HepG2 (cell line): ENCODE results near the gene CCDC57. TPM values are rescaled to one million over a fixed set of nuclear protein-coding genes. Genes with fewer than 3 reads are reported as not detected.

ENCODE experiments used
- AHR ChIP-seq: IDR thresholded peaks from 2 replicates; pipeline ENCODE4 v1.6.1; 2018; ENCODE audit warnings: missing genetic modification reagents, missing compliant biosample characterization
- KDM2A ChIP-seq: sonication (generic); formaldehyde crosslinking; IDR thresholded peaks from 2 replicates; pipeline ENCODE4 v1.4.0; 2020; ENCODE audit warnings: low read depth, missing genetic modification reagents, borderline replicate concordance
- KLF9 ChIP-seq: IDR thresholded peaks from 2 replicates; pipeline ENCODE4 v1.6.1; 2016; ENCODE audit warnings: low read depth
- MED1 ChIP-seq: sonication (generic); formaldehyde crosslinking; IDR thresholded peaks from 2 replicates; pipeline ENCODE4 v1.4.0; 2020; ENCODE audit warnings: missing genetic modification reagents
- MED13 ChIP-seq: sonication (generic); formaldehyde crosslinking; IDR thresholded peaks from 2 replicates; pipeline ENCODE4 v1.5.0; 2020; ENCODE audit warnings: missing genetic modification reagents
- PITX1 ChIP-seq: sonication (generic); formaldehyde crosslinking; IDR thresholded peaks from 2 replicates; pipeline ENCODE4 v1.5.1; 2020; ENCODE audit warnings: mild to moderate bottlenecking, missing genetic modification reagents
- RAD51 ChIP-seq: fragments of 450-650 bp; IDR thresholded peaks from 2 replicates; pipeline ENCODE4 v1.6.1; 2016; ENCODE audit warnings: borderline replicate concordance
- TBL1XR1 ChIP-seq: fragments of 150-350 bp; IDR thresholded peaks from 2 replicates; pipeline ENCODE4 v1.6.1; 2014; ENCODE audit warnings: borderline replicate concordance, low read length; ENCODE audit not compliant: partially characterized antibody
- TCF7 ChIP-seq: sonication (generic); IDR thresholded peaks from 2 replicates; pipeline ENCODE4 v1.6.1; 2016; ENCODE audit warnings: antibody characterized with exemption, low read depth
- U2AF2 ChIP-seq: fragments of 200-400 bp; formaldehyde crosslinking; IDR thresholded peaks from 2 replicates; pipeline ENCODE4 v1.6.1; 2017; ENCODE audit warnings: low read depth, mild to moderate bottlenecking, low read length
- ZFAT ChIP-seq: sonication (generic); formaldehyde crosslinking; conservative IDR thresholded peaks from 2 replicates; pipeline ENCODE4 v1.8.1; 2023; ENCODE audit warnings: missing genetic modification reagents, inconsistent platforms
- ZKSCAN8 ChIP-seq: IDR thresholded peaks from 2 replicates; pipeline ENCODE4 v1.6.1; 2016; ENCODE audit warnings: borderline replicate concordance, missing genetic modification reagents, missing compliant biosample characterization
- ZMYM2 ChIP-seq: sonication (generic); formaldehyde crosslinking; IDR thresholded peaks from 2 replicates; pipeline ENCODE4 v1.8.0; 2022; ENCODE audit warnings: mild to moderate bottlenecking, missing genetic modification reagents
- ZNF12 ChIP-seq: sonication (generic); formaldehyde crosslinking; IDR thresholded peaks from 2 replicates; pipeline ENCODE4 v1.5.0; 2020; ENCODE audit warnings: missing genetic modification reagents
- ZNF124 ChIP-seq: sonication (generic); formaldehyde crosslinking; IDR thresholded peaks from 2 replicates; pipeline ENCODE4 v1.4.0; 2020; ENCODE audit warnings: missing genetic modification reagents
- ZNF235 ChIP-seq: sonication (generic); formaldehyde crosslinking; IDR thresholded peaks from 2 replicates; pipeline ENCODE4 v1.8.1; 2023; ENCODE audit warnings: mild to moderate bottlenecking, missing genetic modification reagents, borderline replicate concordance
- ZNF414 ChIP-seq: sonication (generic); formaldehyde crosslinking; IDR thresholded peaks from 2 replicates; pipeline ENCODE4 v1.5.0; 2020; ENCODE audit warnings: missing genetic modification reagents
- ZNF468 ChIP-seq: sonication (generic); formaldehyde crosslinking; IDR thresholded peaks from 2 replicates; pipeline ENCODE4 v1.8.0; 2022; ENCODE audit warnings: mild to moderate bottlenecking, moderate library complexity, missing genetic modification reagents
- ZNF629 ChIP-seq: sonication (generic); formaldehyde crosslinking; conservative IDR thresholded peaks from 2 replicates; pipeline ENCODE4 v1.5.0; 2020; ENCODE audit warnings: missing genetic modification reagents
- ZNF772 ChIP-seq: sonication (generic); formaldehyde crosslinking; IDR thresholded peaks from 2 replicates; pipeline ENCODE4 v1.5.0; 2020; ENCODE audit warnings: mild to moderate bottlenecking, missing genetic modification reagents
- ZNF839 ChIP-seq: sonication (generic); formaldehyde crosslinking; IDR thresholded peaks from 2 replicates; pipeline ENCODE4 v1.4.0; 2020; ENCODE audit warnings: missing genetic modification reagents, mild to moderate bottlenecking, borderline replicate concordance
- ZSCAN31 ChIP-seq: sonication (generic); formaldehyde crosslinking; IDR thresholded peaks from 2 replicates; pipeline ENCODE4 v1.5.0; 2020; ENCODE audit warnings: low read depth, mild to moderate bottlenecking, missing genetic modification reagents
- polyA plus RNA-seq, 8 experiments: library from polyadenylated mRNA; depleted of rRNA in 3 of 8; stranded (reverse) in 7 of 8; unstranded in 1 of 8; fragments of >200 nt; fragmentation: Illumina TruSeq in 4 of 8; extraction: Trizol in 4 of 8; gene quantifications; 2 replicates each; pipeline versions ENCODE4 v1.2.1 to v1.2.3, GENCODE V29; 2011 to 2016; ENCODE audit warnings: low read depth in 4 of 8, missing spikeins in 1 of 8, mixed read lengths in 1 of 8; ENCODE audit not compliant: insufficient read depth in 1 of 8
- total RNA-seq, 5 experiments: library from RNA; depleted of rRNA; stranded (reverse); fragments of >200 nt; fragmentation: Illumina TruSeq; extraction: Trizol; gene quantifications; 2 replicates each; pipeline ENCODE4 v1.2.3, GENCODE V29; 2016; ENCODE audit warnings: low read depth in 1 of 5
- TF ChIP-seq, protein P1 (sequence below): sonication (generic); formaldehyde crosslinking; IDR thresholded peaks from 2 replicates; pipeline ENCODE4 v1.4.0; 2020; ENCODE audit warnings: missing genetic modification reagents
- TF ChIP-seq, protein P2 (sequence below): IDR thresholded peaks from 2 replicates; pipeline ENCODE4 v1.4.0; 2020; ENCODE audit warnings: mild to moderate bottlenecking, missing genetic modification reagents
- TF ChIP-seq, protein P3 (sequence below): sonication (generic); formaldehyde crosslinking; IDR thresholded peaks from 2 replicates; pipeline ENCODE4 v1.8.1; 2023; ENCODE audit warnings: mild to moderate bottlenecking, inconsistent platforms, moderate library complexity, missing genetic modification reagents, borderline replicate concordance

CCDC57 gene
- total and polyA plus RNA-seq, 2 of the 13 experiments (the other 11 are each of a cell fraction or from before 2014, with no cell fraction given): 59.3 to 59.9 TPM

DNA sequence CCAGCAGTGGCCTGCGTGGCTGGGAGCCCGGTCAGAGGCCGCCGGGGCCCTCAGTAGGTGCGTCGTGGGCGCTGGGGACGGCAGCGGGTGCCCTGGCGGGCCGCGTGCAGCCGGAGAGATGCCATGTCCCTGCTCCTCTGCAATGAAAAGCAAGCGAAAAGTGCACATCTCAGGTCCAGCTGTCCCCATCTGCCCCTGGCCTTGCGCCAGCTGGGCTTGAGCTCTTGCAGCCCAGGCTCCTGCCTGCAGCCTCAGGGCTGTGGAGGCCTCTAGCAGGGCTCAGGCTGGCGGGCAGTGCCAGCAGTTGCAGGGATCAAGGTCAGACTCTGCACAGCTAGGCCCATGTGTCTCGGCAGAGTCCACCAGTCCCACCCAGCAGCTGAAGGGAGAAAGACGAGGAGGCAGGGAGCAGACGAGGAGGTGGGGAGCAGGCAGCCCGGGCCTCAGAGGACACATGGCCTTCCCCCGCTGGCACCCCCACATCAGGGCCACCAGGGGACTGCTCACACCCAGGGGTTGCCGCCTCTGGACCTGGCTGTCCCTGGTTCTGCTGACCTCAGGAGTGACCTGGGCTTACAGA, 27.4 kb upstream of the CCDC57 start (continued):
- TF ChIP-seq ZNF414 (CRISPR knock-in tag) (peak; percentile 80; the same call in 1 of the 2 replicates), ZSCAN31 (peak; percentile 55; the same call in 1 of the 2 replicates), TCF7 (no peak), ZNF629 (CRISPR knock-in tag) (no peak; the same call in 1 of the 2 replicates), ZNF772 (CRISPR knock-in tag) (no peak), PITX1 (peak; percentile 81), KDM2A (CRISPR knock-in tag) (peak; percentile 83), ZFAT (CRISPR knock-in tag) (no peak), ZNF12 (CRISPR knock-in tag) (peak; percentile 41; the same call in 1 of the 2 replicates), U2AF2 (0 out of 2 replicates have a peak, but pooled peaks have one; percentile 18), ZNF124 (CRISPR knock-in tag) (0 out of 2 replicates have a peak, but pooled peaks have one; percentile 6), ZMYM2 (CRISPR knock-in tag) (peak; percentile 11; the same call in 1 of the 2 replicates), RAD51 (no peak), TBL1XR1 (peak; percentile 13), ZNF839 (CRISPR knock-in tag) (no peak), ZNF468 (CRISPR knock-in tag) (peak; percentile 18; the same call in 1 of the 2 replicates), MED1 (CRISPR knock-in tag) (peak; percentile 70), KLF9 (CRISPR knock-in tag) (no peak; the same call in 1 of the 2 replicates), AHR (no peak), ZKSCAN8 (no peak), MED13 (CRISPR knock-in tag) (no peak), ZNF235 (CRISPR knock-in tag) (0 out of 2 replicates have a peak, but pooled peaks have one; percentile 9)
- TF ChIP-seq, protein P1, sequence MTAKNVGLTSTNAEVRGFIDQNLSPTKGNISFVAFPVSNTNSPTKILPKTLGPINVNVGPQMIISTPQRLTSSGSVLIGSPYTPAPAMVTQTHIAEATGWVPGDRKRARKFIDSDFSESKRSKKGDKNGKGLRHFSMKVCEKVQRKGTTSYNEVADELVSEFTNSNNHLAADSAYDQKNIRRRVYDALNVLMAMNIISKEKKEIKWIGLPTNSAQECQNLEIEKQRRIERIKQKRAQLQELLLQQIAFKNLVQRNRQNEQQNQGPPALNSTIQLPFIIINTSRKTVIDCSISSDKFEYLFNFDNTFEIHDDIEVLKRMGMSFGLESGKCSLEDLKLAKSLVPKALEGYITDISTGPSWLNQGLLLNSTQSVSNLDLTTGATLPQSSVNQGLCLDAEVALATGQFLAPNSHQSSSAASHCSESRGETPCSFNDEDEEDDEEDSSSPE: no peak; the same call in 1 of the 2 replicates
- TF ChIP-seq, protein P2, sequence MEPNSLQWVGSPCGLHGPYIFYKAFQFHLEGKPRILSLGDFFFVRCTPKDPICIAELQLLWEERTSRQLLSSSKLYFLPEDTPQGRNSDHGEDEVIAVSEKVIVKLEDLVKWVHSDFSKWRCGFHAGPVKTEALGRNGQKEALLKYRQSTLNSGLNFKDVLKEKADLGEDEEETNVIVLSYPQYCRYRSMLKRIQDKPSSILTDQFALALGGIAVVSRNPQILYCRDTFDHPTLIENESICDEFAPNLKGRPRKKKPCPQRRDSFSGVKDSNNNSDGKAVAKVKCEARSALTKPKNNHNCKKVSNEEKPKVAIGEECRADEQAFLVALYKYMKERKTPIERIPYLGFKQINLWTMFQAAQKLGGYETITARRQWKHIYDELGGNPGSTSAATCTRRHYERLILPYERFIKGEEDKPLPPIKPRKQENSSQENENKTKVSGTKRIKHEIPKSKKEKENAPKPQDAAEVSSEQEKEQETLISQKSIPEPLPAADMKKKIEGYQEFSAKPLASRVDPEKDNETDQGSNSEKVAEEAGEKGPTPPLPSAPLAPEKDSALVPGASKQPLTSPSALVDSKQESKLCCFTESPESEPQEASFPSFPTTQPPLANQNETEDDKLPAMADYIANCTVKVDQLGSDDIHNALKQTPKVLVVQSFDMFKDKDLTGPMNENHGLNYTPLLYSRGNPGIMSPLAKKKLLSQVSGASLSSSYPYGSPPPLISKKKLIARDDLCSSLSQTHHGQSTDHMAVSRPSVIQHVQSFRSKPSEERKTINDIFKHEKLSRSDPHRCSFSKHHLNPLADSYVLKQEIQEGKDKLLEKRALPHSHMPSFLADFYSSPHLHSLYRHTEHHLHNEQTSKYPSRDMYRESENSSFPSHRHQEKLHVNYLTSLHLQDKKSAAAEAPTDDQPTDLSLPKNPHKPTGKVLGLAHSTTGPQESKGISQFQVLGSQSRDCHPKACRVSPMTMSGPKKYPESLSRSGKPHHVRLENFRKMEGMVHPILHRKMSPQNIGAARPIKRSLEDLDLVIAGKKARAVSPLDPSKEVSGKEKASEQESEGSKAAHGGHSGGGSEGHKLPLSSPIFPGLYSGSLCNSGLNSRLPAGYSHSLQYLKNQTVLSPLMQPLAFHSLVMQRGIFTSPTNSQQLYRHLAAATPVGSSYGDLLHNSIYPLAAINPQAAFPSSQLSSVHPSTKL: peak; percentile 60; the same call in 1 of the 2 replicates
- TF ChIP-seq, protein P3, sequence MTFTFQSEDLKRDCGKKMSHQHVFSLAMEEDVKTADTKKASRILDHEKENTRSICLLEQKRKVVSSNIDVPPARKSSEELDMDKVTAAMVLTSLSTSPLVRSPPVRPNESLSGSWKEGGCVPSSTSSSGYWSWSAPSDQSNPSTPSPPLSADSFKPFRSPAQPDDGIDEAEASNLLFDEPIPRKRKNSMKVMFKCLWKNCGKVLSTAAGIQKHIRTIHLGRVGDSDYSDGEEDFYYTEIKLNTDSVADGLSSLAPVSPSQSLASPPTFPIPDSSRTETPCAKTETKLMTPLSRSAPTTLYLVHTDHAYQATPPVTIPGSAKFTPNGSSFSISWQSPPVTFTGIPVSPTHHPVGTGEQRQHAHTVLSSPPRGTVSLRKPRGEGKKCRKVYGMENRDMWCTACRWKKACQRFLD (CRISPR knock-in tag): 0 out of 2 replicates have a peak, but pooled peaks have one; percentile 73
